GM13976 (cell line): ENCODE data around the gene CELF2.

Experiments used
- DNase-seq: peaks from one replicate; pipeline ENCODE4 v3.0.0; 2012; ENCODE audit warnings: low spot score
- in situ Hi-C: fragments of 300-500 bp; cut with MboI; formaldehyde crosslinking; loops from one replicate; pipeline ENCODE4 v1.12.0; 2022; ENCODE audit warnings: low sequenced_read_pairs, mixed read lengths, inconsistent platforms; ENCODE audit not compliant: unreplicated experiment
- TF ChIP-seq, protein P1 (sequence below): IDR thresholded peaks from 2 replicates; pipeline ENCODE4 v1.5.1; 2012; ENCODE audit warnings: borderline replicate concordance, mild to moderate bottlenecking; ENCODE audit not compliant: insufficient read depth; ENCODE audit errors: extremely low read depth, missing control alignments, control extremely low read depth

Gene CELF2

GRCh38 chr10:11106621-11107374, 89.1 kb downstream of the CELF2 start:
- TF ChIP-seq, protein P1, sequence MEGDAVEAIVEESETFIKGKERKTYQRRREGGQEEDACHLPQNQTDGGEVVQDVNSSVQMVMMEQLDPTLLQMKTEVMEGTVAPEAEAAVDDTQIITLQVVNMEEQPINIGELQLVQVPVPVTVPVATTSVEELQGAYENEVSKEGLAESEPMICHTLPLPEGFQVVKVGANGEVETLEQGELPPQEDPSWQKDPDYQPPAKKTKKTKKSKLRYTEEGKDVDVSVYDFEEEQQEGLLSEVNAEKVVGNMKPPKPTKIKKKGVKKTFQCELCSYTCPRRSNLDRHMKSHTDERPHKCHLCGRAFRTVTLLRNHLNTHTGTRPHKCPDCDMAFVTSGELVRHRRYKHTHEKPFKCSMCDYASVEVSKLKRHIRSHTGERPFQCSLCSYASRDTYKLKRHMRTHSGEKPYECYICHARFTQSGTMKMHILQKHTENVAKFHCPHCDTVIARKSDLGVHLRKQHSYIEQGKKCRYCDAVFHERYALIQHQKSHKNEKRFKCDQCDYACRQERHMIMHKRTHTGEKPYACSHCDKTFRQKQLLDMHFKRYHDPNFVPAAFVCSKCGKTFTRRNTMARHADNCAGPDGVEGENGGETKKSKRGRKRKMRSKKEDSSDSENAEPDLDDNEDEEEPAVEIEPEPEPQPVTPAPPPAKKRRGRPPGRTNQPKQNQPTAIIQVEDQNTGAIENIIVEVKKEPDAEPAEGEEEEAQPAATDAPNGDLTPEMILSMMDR = no peak
- DNase-seq = peak; percentile 34
- in situ Hi-C loops = no loop called here

- no peak for DNase-seq
- TF ChIP-seq, protein P1 = no peak
- in situ Hi-C loops = no loop called here
Measured at GRCh38 chr10:11107948-11108347, 90.3 kb downstream of the CELF2 start.

- in situ Hi-C loops = no loop called here
- TF ChIP-seq, protein P1 = no peak
- no peak for DNase-seq
Measured at GRCh38 chr10:11108356-11108755, 90.7 kb downstream of the CELF2 start.

- in situ Hi-C loops = no loop called here
- TF ChIP-seq, protein P1 = no peak
- DNase-seq = no peak
Measured at GRCh38 chr10:11109590-11109989, 91.9 kb downstream of the CELF2 start.

DNA sequence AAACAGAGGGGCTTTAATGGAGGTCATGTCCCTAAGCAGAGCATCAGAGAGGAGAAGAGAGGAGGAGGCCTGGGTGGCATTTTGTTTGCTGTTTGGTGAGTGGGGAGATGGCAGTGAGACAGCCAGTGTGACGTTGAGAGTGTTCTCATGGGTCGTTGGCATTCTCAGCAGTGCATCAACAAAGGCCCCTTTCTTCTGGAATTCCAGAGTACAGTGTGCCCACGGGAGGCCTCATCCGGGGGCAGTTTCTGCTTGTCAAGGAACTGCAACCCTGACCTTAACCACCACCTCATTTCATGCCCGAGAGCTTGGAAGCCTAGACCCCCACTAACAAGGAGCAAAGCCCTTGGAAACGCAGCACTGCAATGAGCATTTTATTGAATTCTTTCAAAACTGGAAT, 92.9 kb downstream of the CELF2 start:
- TF ChIP-seq, protein P1 = no peak
- in situ Hi-C loops = no loop called here
- DNase-seq = no peak

DNA sequence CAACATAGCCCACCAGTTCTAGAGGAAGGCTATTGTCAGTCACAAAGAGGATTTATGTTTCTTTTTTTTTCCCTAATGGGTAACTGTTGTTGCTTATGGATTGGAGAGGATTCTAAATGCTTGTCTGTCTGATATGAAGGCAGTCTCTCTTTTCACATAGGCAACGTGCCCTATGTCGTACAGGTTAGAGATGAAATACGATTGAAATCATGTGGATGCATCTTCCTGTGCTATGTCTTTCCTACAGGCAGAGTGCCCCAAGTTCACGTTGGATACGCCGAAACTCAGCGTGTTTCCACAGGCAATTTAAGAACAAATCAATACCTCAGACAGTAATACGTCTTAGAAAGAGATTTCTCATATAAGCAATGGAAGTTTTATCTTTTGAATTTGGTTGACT, 93.8 kb downstream of the CELF2 start:
- DNase-seq = no peak
- TF ChIP-seq, protein P1 = no peak
- in situ Hi-C loops = no loop called here
